Measurements from ENCODE around the gene C2CD4C. TPM values are rescaled to one million over a fixed set of nuclear protein-coding genes. Genes with fewer than 3 reads are reported as not detected.

Gene C2CD4C
- total and polyA plus RNA-seq, 2 donors from 2014 or later: 0.99 to 1.9 TPM

GRCh38 chr19:399370-399769, 9.6 kb downstream of the C2CD4C start:
- H3K27me3 ChIP-seq (ENCODE audit: control insufficient read depth, insufficient read depth, low read length): no peaks in the 10 kb centered on the region
- intact Hi-C loops (cut with DNase I): no loop called here
- no peak overlapping the region for H3K27ac ChIP-seq (ENCODE audit: low read depth in 2 of 2, low read length in 2 of 2)
- no peak for FAIRE-seq
- TF ChIP-seq CTCF (IDR thresholded peaks at IDR 0.05; ENCODE audit: borderline replicate concordance, extremely low read depth, insufficient read depth): no peak
- H3K9me3 ChIP-seq (ENCODE audit: control insufficient read depth in 2 of 3, insufficient read depth in 1 of 3, low read length in 3 of 3): no peaks in the 10 kb centered on the region
- H3K36me3 ChIP-seq (ENCODE audit: control insufficient read depth in 2 of 3, insufficient read depth in 3 of 3, low read length in 3 of 3): no peaks in the 10 kb centered on the region
- no peaks in the 10 kb centered on the region for H3K4me1 ChIP-seq (ENCODE audit: control insufficient read depth in 2 of 3, insufficient read depth in 2 of 3, low read depth in 1 of 3, low read length in 3 of 3)
- no peak overlapping the region for H3K9ac ChIP-seq (ENCODE audit: low read length in 3 of 3)
- DNase-seq: peak in 1 of 5 donors; percentile 67
- no peak overlapping the region for H3K4me3 ChIP-seq (ENCODE audit: low read length in 3 of 3)

GRCh38 chr19:398719-399118, 10.2 kb downstream of the C2CD4C start:
- intact Hi-C loops (cut with DNase I): no loop called here
- FAIRE-seq: no peak
- Histone ChIP-seq H3K36me3 (ENCODE audit: control insufficient read depth in 2 of 3, insufficient read depth in 3 of 3, low read length in 3 of 3) (no peaks in the 10 kb centered on the region), H3K27ac (ENCODE audit: low read depth in 2 of 2, low read length in 2 of 2) (no peak overlapping the region), H3K4me1 (ENCODE audit: control insufficient read depth in 2 of 3, insufficient read depth in 2 of 3, low read depth in 1 of 3, low read length in 3 of 3) (no peaks in the 10 kb centered on the region), H3K4me3 (ENCODE audit: low read length in 3 of 3) (no peak overlapping the region), H3K27me3 (ENCODE audit: control insufficient read depth, insufficient read depth, low read length) (no peaks in the 10 kb centered on the region), H3K9me3 (ENCODE audit: control insufficient read depth in 2 of 3, insufficient read depth in 1 of 3, low read length in 3 of 3) (no peaks in the 10 kb centered on the region), H3K9ac (ENCODE audit: low read length in 3 of 3) (no peak overlapping the region)
- TF ChIP-seq CTCF (IDR thresholded peaks at IDR 0.05; ENCODE audit: borderline replicate concordance, extremely low read depth, insufficient read depth): no peak
- DNase-seq: peak in 1 of 5 donors; percentile 62

GRCh38 chr19:397941-398706, 10.8 kb downstream of the C2CD4C start:
- FAIRE-seq (no peak), DNase-seq (no peak)
- intact Hi-C loops (cut with DNase I): no loop called here

More at GRCh38 chr19:397941-398706, 10.8 kb downstream of the C2CD4C start:
- Histone ChIP-seq H3K4me1 (ENCODE audit: control insufficient read depth in 2 of 3, insufficient read depth in 2 of 3, low read depth in 1 of 3, low read length in 3 of 3) (no peaks in the 10 kb centered on the region), H3K27me3 (ENCODE audit: control insufficient read depth, insufficient read depth, low read length) (no peaks in the 10 kb centered on the region), H3K27ac (ENCODE audit: low read depth in 2 of 2, low read length in 2 of 2) (no peak overlapping the region), H3K9ac (ENCODE audit: low read length in 3 of 3) (no peak overlapping the region), H3K4me3 (ENCODE audit: low read length in 3 of 3) (no peak overlapping the region), H3K36me3 (ENCODE audit: control insufficient read depth in 2 of 3, insufficient read depth in 3 of 3, low read length in 3 of 3) (no peaks in the 10 kb centered on the region), H3K9me3 (ENCODE audit: control insufficient read depth in 2 of 3, insufficient read depth in 1 of 3, low read length in 3 of 3) (no peaks in the 10 kb centered on the region)
- TF ChIP-seq CTCF (IDR thresholded peaks at IDR 0.05; ENCODE audit: borderline replicate concordance, extremely low read depth, insufficient read depth): no peak

All from kidney (tissue), 14 donors.